A549 (cell line): Measurements from ENCODE around the gene MYO18A. TPM values are rescaled to one million over a fixed set of nuclear protein-coding genes. Genes with fewer than 3 reads are reported as not detected.

Source experiments
- ATAC-seq, 2 experiments: fragments of 200-7000 bp in 1 of 2; fragments of >200 bp in 1 of 2; cut with Nextera tagmentation in 1 of 2; cut with Tn5 transposase in 1 of 2; 3 replicates each; pipeline versions ENCODE4 v1.8.0 to v1.9.1; 2018 to 2020; ENCODE audit warnings: mild to moderate bottlenecking in 1 of 2, moderate library complexity in 1 of 2
- CTCF ChIA-PET: fragments of 300-600 bp; sonication (Branson Sonifier 250); formaldehyde crosslinking; extraction: SDS; loops from one replicate; lab custom pipeline; 2021; ENCODE audit warnings: antibody characterized with exemption, inconsistent platforms; lab: Yijun Ruan, JAX
- POLR2A ChIA-PET: fragments of 350-600 bp; formaldehyde crosslinking; extraction: SDS; loops from one replicate; lab custom pipeline; 2021; ENCODE audit warnings: antibody characterized with exemption, inconsistent platforms; lab: Yijun Ruan, JAX
- DNase-seq, 2 experiments: peaks; one replicate each; pipeline versions ENCODE4 v3.0.0 to v3.0.0-alpha.2; 2011 to 2016; ENCODE audit warnings: low read depth in 1 of 2, low spot score in 1 of 2
- FAIRE-seq: peaks from 2 replicates; lab custom pipeline; 2011; peaks lifted over from hg19 to GRCh38; lab: Jason Lieb, UNC
- H3K27ac ChIP-seq, 2 experiments: fragments of >200 bp; sonication (Bioruptor Twin); formaldehyde crosslinking; 3 replicates each; pipeline ENCODE4 v1.5.1; 2016 to 2017
- H3K4me1 ChIP-seq: fragments of >200 bp; sonication (Bioruptor Twin); formaldehyde crosslinking; 3 replicates; pipeline ENCODE4 v1.6.1; 2016
- H3K4me2 ChIP-seq: fragments of >200 bp; sonication (Bioruptor Twin); formaldehyde crosslinking; 3 replicates; pipeline ENCODE4 v1.6.1; 2016
- H3K4me3 ChIP-seq: fragments of >200 bp; sonication (Bioruptor Twin); formaldehyde crosslinking; 3 replicates; pipeline ENCODE4 v1.5.1; 2016
- H3K9me3 ChIP-seq: fragments of >200 bp; sonication (Bioruptor Twin); formaldehyde crosslinking; 3 replicates; pipeline ENCODE4 v1.6.1; 2016
- ATOH8 ChIP-seq: fragments of 250-450 bp; sonication (Bioruptor Pico); IDR thresholded peaks from 2 replicates; pipeline ENCODE4 v1.5.0; 2020; ENCODE audit warnings: low read depth, mild to moderate bottlenecking, moderate library complexity
- BHLHE40 ChIP-seq: IDR thresholded peaks from 2 replicates; pipeline ENCODE4 v1.6.1; 2012; ENCODE audit warnings: low read depth, low read length, inconsistent platforms
- CBX2 ChIP-seq: fragments of 200-600 bp; sonication (generic); IDR thresholded peaks from 2 replicates; pipeline ENCODE4 v1.6.1; 2016; ENCODE audit warnings: low read depth, mild to moderate bottlenecking, borderline replicate concordance
- CHD4 ChIP-seq: fragments of 200-600 bp; sonication (generic); IDR thresholded peaks from 2 replicates; pipeline ENCODE4 v1.6.1; 2016; ENCODE audit warnings: antibody characterized with exemption, mild to moderate bottlenecking, borderline replicate concordance
- EHMT2 ChIP-seq: fragments of 200-600 bp; sonication (generic); IDR thresholded peaks from 2 replicates; pipeline ENCODE4 v1.6.1; 2016; ENCODE audit warnings: antibody characterized with exemption, low read depth, mild to moderate bottlenecking, moderate library complexity
- FOSB ChIP-seq: fragments of 250-450 bp; sonication (Bioruptor Pico); IDR thresholded peaks from 2 replicates; pipeline ENCODE4 v1.5.0; 2020; ENCODE audit warnings: mild to moderate bottlenecking, moderate library complexity
- FOXS1 ChIP-seq: fragments of 250-450 bp; sonication (Bioruptor Pico); IDR thresholded peaks from 2 replicates; pipeline ENCODE4 v1.5.0; 2020; ENCODE audit warnings: mild to moderate bottlenecking, moderate library complexity
- GATA3 ChIP-seq: IDR thresholded peaks from 2 replicates; pipeline ENCODE4 v1.6.1; 2012; ENCODE audit warnings: borderline replicate concordance
- HDAC2 ChIP-seq: fragments of 200-600 bp; sonication (generic); IDR thresholded peaks from 2 replicates; pipeline ENCODE4 v1.6.1; 2016
- HEYL ChIP-seq: fragments of 250-450 bp; sonication (Bioruptor Pico); IDR thresholded peaks from 2 replicates; pipeline ENCODE4 v1.8.0; 2021; ENCODE audit warnings: mild to moderate bottlenecking, moderate library complexity
- KDM1A ChIP-seq: fragments of 200-600 bp; sonication (generic); IDR thresholded peaks from 2 replicates; pipeline ENCODE4 v1.6.1; 2016; ENCODE audit warnings: low read depth, mild to moderate bottlenecking
- MAFK ChIP-seq: fragments of 450-650 bp; IDR thresholded peaks from 2 replicates; pipeline ENCODE4 v1.6.1; 2014; ENCODE audit not compliant: partially characterized antibody
- MYC ChIP-seq: IDR thresholded peaks from 2 replicates; pipeline ENCODE4 v1.6.1; 2012; ENCODE audit warnings: mild to moderate bottlenecking, inconsistent platforms, low read length, improper control_type of control experiment, borderline replicate concordance
- NFE2L2 ChIP-seq: fragments of 150-350 bp; conservative IDR thresholded peaks from 2 replicates; pipeline ENCODE4 v1.6.1; 2014; ENCODE audit warnings: low read length
- NPAS2 ChIP-seq: fragments of 250-450 bp; sonication (Bioruptor Pico); IDR thresholded peaks from 2 replicates; pipeline ENCODE4 v1.8.0; 2022; ENCODE audit warnings: mild to moderate bottlenecking, moderate library complexity, borderline replicate concordance
- PHF8 ChIP-seq: fragments of 200-600 bp; sonication (generic); IDR thresholded peaks from 2 replicates; pipeline ENCODE4 v1.6.1; 2016; ENCODE audit warnings: low read depth, mild to moderate bottlenecking, antibody characterized with exemption, moderate library complexity, borderline replicate concordance
- POLR2A ChIP-seq: IDR thresholded peaks from 2 replicates; pipeline ENCODE4 v1.6.1; 2012; ENCODE audit warnings: mild to moderate bottlenecking, low read length
- POLR2AphosphoS2 ChIP-seq: conservative IDR thresholded peaks from 2 replicates; pipeline ENCODE4 v1.6.1; 2012; ENCODE audit warnings: low read length, improper control_type of control experiment, inconsistent platforms
- RAD21 ChIP-seq, 2 experiments: fragments of >200 bp in 1 of 2; sonication (Bioruptor Twin) in 1 of 2; formaldehyde crosslinking in 1 of 2; IDR thresholded peaks in 1 of 2; conservative IDR thresholded peaks in 1 of 2; 2 replicates in 1 of 2; 3 replicates in 1 of 2; pipeline ENCODE4 v1.6.1; 2012 to 2018; ENCODE audit warnings: inconsistent platforms in 1 of 2
- TFCP2L1 ChIP-seq: fragments of 250-450 bp; sonication (Bioruptor Pico); IDR thresholded peaks from 2 replicates; pipeline ENCODE4 v1.5.0; 2021; ENCODE audit warnings: mild to moderate bottlenecking
- TP53 ChIP-seq: fragments of 250-450 bp; sonication (Bioruptor Pico); IDR thresholded peaks from 2 replicates; pipeline ENCODE4 v1.5.0; 2021; ENCODE audit warnings: mild to moderate bottlenecking, moderate library complexity
- USF2 ChIP-seq: fragments of 450-650 bp; IDR thresholded peaks from 2 replicates; pipeline ENCODE4 v1.6.1; 2014; ENCODE audit warnings: antibody characterized with exemption
- WGBS: methylation state at CpG from one replicate; pipeline ENCODE4 v1.1.6; 2017; ENCODE audit errors: missing lambda C conversion rate; 5-methylcytosine and 5-hydroxymethylcytosine counted together
- polyA plus RNA-seq, 4 experiments: library from polyadenylated mRNA; depleted of rRNA in 3 of 4; stranded (reverse); fragments of >200 nt; fragmentation: RNase III in 1 of 4; extraction: RNeasy Plus Mini Kit Qiagen cat#74134 plus additional on column Dnase treatment in 1 of 4; gene quantifications; 2 replicates in 3 of 4; 3 replicates in 1 of 4; pipeline ENCODE4 v1.2.3, GENCODE V29; 2011 to 2017
- TF ChIP-seq, protein P1 (sequence below): IDR thresholded peaks from 2 replicates; pipeline ENCODE4 v1.6.1; 2012
- TF ChIP-seq, protein P2 (sequence below): IDR thresholded peaks from 2 replicates; pipeline ENCODE4 v1.6.1; 2012

MYO18A gene
- polyA plus RNA-seq, 2 of the 4 experiments (the other 2 are of a cell fraction), result 12.3 to 28.4 TPM

- no peak for FAIRE-seq
- ChIA-PET POLR2A (no interaction called here), CTCF (interaction anchor here (1.8 to 21.3 kb wide), 4 partner anchors 11 to 53 kb away, joined by 6 to 263 read pairs (median 16); partner anchors contain the start of gene MYO18A)
Measured at GRCh38 chr17:29166507-29166887, 13.7 kb downstream of the MYO18A start.

GRCh38 chr17:29165800-29166506 lies 14.2 kb downstream of the MYO18A start:
- DNase-seq (no peak), ATAC-seq (no peak), FAIRE-seq (no peak)
- POLR2A ChIA-PET, result interaction anchor here (1.6 kb wide), 1 partner anchor 14 kb away, joined by 5 read pairs; the partner anchor contains the start of gene MYO18A
- H3K4me2 ChIP-seq, result no peak overlapping the region
- 93% methylated on average over 29 of the region's 32 CpGs for WGBS
- peaks cover 17% of the 10 kb centered on the region for H3K4me1 ChIP-seq
- CTCF ChIA-PET, result interaction anchor here (0.6 to 21.3 kb wide), 7 partner anchors 11 to 160 kb away, joined by 3 to 263 read pairs (median 6); partner anchors contain the start of gene MYO18A
- TF ChIP-seq POLR2A (no peak), HDAC2 (no peak), EHMT2 (no peak), CHD4 (no peak), NFE2L2 (no peak), ATOH8 (CRISPR knock-in tag) (no peak), MAFK (no peak)
- TF ChIP-seq, protein P1, sequence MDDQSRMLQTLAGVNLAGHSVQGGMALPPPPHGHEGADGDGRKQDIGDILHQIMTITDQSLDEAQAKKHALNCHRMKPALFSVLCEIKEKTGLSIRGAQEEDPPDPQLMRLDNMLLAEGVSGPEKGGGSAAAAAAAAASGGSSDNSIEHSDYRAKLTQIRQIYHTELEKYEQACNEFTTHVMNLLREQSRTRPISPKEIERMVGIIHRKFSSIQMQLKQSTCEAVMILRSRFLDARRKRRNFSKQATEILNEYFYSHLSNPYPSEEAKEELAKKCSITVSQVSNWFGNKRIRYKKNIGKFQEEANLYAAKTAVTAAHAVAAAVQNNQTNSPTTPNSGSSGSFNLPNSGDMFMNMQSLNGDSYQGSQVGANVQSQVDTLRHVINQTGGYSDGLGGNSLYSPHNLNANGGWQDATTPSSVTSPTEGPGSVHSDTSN, result no peak
- no peaks in the 10 kb centered on the region for H3K9me3 ChIP-seq
- no peak overlapping the region for H3K27ac ChIP-seq
- no peak overlapping the region for H3K4me3 ChIP-seq

More at GRCh38 chr17:29166507-29166887, 13.7 kb downstream of the MYO18A start:
- H3K4me2 ChIP-seq, result no peak overlapping the region
- ATAC-seq (no peak), DNase-seq (no peak)
- H3K9me3 ChIP-seq, result no peaks in the 10 kb centered on the region
- peaks cover 12% of the 10 kb centered on the region for H3K4me1 ChIP-seq
- 95% methylated on average over 21 of the region's 21 CpGs for WGBS
- TF ChIP-seq USF2 (no peak), FOXS1 (CRISPR knock-in tag) (no peak), TP53 (CRISPR knock-in tag) (no peak), BHLHE40 (no peak), TFCP2L1 (no peak), KDM1A (no peak), CBX2 (no peak), POLR2AphosphoS2 (no peak), RAD21 (conservative IDR thresholded peaks at IDR 0.05 in 1 of 2, IDR thresholded peaks at IDR 0.05 in 1 of 2) (no peak), HEYL (CRISPR knock-in tag) (no peak), MYC (no peak), HDAC2 (no peak), NPAS2 (CRISPR knock-in tag) (no peak), FOSB (CRISPR knock-in tag) (no peak), GATA3 (no peak), PHF8 (no peak)
- TF ChIP-seq, protein P1, result no peak
- TF ChIP-seq, protein P2, sequence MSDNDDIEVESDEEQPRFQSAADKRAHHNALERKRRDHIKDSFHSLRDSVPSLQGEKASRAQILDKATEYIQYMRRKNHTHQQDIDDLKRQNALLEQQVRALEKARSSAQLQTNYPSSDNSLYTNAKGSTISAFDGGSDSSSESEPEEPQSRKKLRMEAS, result no peak
- no peak overlapping the region for H3K4me3 ChIP-seq
- H3K27ac ChIP-seq, result no peak overlapping the region
